Measurements from ENCODE around the gene AUTS2.
A peak's percentile ranks its signal among the peaks of the same experiment; 100 is the strongest.

AUTS2 gene

DNA sequence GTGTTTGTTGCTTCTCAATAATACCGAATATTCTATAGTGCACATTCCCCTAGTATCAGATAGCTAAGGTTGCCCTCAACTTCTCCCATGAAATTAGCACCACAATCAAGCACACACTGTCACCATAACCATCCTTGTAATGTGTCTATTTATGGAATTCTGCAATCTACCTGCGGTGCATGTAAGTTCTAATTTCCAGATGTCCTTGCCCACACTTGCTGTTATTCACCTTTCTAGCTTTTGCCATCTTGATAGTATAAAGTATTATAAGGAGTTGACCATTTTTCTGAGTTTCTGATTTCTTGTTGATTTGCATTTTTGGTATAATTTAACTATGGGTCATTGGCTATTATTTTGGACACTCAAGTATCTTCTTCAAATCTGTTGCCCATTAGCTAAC lies 1043.6 kb downstream of the AUTS2 start:
- no peaks in the 10 kb centered on the region for H3K36me3 ChIP-seq (ENCODE audit: control insufficient read depth in 2 of 2, insufficient read depth in 1 of 2, low read length in 2 of 2)
- CTCF ChIA-PET, result interaction anchor here (0.6 kb wide), 1 partner anchor 85 kb away, joined by 4 read pairs; no protein-coding TSS in a partner anchor
- no peaks in the 10 kb centered on the region for H3K9me3 ChIP-seq (ENCODE audit: control insufficient read depth, insufficient read depth, low read depth, low read length)
- H3K27ac ChIP-seq (ENCODE audit: extremely low read depth, low read depth, low read length), result no peak overlapping the region
- TF ChIP-seq, protein P1, sequence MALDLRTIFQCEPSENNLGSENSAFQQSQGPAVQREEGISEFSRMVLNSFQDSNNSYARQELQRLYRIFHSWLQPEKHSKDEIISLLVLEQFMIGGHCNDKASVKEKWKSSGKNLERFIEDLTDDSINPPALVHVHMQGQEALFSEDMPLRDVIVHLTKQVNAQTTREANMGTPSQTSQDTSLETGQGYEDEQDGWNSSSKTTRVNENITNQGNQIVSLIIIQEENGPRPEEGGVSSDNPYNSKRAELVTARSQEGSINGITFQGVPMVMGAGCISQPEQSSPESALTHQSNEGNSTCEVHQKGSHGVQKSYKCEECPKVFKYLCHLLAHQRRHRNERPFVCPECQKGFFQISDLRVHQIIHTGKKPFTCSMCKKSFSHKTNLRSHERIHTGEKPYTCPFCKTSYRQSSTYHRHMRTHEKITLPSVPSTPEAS (tag by site-specific recombination; IDR thresholded peaks at IDR 0.05), result no peak
- TF ChIP-seq, protein P2, sequence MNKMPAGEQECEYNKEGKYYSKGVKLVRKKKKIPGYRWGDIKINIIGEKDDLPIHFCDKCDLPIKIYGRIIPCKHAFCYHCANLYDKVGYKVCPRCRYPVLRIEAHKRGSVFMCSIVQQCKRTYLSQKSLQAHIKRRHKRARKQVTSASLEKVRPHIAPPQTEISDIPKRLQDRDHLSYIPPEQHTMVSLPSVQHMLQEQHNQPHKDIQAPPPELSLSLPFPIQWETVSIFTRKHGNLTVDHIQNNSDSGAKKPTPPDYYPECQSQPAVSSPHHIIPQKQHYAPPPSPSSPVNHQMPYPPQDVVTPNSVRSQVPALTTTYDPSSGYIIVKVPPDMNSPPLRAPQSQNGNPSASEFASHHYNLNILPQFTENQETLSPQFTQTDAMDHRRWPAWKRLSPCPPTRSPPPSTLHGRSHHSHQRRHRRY (tag by site-specific recombination; IDR thresholded peaks at IDR 0.05), result no peak
- TF ChIP-seq TRIM28 (IDR thresholded peaks at IDR 0.05; ENCODE audit: borderline replicate concordance, low read length) (peak; percentile 41; the same call in 1 of the 2 replicates), EGR2 (tag by site-specific recombination; IDR thresholded peaks at IDR 0.05; ENCODE audit: low read depth) (no peak), ZNF114 (tag by site-specific recombination; IDR thresholded peaks at IDR 0.05) (no peak), ZNF184 (tag by site-specific recombination; IDR thresholded peaks at IDR 0.05) (peak; percentile 99), ZNF16 (tag by site-specific recombination; IDR thresholded peaks at IDR 0.05; ENCODE audit: low read depth) (no peak), ZNF660 (tag by site-specific recombination; IDR thresholded peaks at IDR 0.05) (no peak)
- POLR2A ChIA-PET, result no interaction called here
- no peak overlapping the region for H3K4me3 ChIP-seq (ENCODE audit: low read depth, low read length)
- H3K4me1 ChIP-seq (ENCODE audit: control insufficient read depth, insufficient read depth, low read length), result no peaks in the 10 kb centered on the region

DNA sequence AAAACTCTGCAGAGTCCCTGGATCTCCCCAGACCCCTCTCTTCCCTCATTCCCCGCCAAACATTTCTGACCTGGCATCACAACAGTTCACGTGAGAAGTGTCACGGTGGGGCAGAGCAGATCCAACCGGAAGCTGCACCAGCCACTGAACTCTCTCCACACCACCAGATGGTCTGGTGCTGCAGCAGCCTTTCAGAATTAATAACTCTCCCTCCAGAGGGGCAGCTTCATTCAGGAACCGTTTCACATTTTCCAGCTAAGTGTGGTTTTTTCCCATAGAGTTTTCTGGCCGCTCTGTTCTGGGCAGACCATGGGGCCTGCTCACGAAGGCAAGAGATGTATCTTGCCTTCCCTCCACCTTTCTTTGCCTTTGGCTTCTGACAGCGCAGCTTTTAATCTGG lies 1047.0 kb downstream of the AUTS2 start:
- no peak overlapping the region for H3K4me3 ChIP-seq (ENCODE audit: low read depth, low read length)
- H3K27ac ChIP-seq (ENCODE audit: extremely low read depth, low read depth, low read length), result no peak overlapping the region
- no peaks in the 10 kb centered on the region for H3K36me3 ChIP-seq (ENCODE audit: control insufficient read depth in 2 of 2, insufficient read depth in 1 of 2, low read length in 2 of 2)
- ChIA-PET CTCF (no interaction called here), POLR2A (no interaction called here)
- no peaks in the 10 kb centered on the region for H3K9me3 ChIP-seq (ENCODE audit: control insufficient read depth, insufficient read depth, low read depth, low read length)
- H3K4me1 ChIP-seq (ENCODE audit: control insufficient read depth, insufficient read depth, low read length), result no peaks in the 10 kb centered on the region
- no peak for TF ChIP-seq ZNF132 (tag by site-specific recombination; IDR thresholded peaks at IDR 0.05; ENCODE audit: borderline replicate concordance)
- TF ChIP-seq, protein P3, sequence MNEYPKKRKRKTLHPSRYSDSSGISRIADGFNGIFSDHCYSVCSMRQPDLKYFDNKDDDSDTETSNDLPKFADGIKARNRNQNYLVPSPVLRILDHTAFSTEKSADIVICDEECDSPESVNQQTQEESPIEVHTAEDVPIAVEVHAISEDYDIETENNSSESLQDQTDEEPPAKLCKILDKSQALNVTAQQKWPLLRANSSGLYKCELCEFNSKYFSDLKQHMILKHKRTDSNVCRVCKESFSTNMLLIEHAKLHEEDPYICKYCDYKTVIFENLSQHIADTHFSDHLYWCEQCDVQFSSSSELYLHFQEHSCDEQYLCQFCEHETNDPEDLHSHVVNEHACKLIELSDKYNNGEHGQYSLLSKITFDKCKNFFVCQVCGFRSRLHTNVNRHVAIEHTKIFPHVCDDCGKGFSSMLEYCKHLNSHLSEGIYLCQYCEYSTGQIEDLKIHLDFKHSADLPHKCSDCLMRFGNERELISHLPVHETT (tag by site-specific recombination; IDR thresholded peaks at IDR 0.05), result no peak
- no peak for TF ChIP-seq ZNF335 (tag by site-specific recombination; conservative IDR thresholded peaks at IDR 0.05)
- no peak for TF ChIP-seq ZSCAN30 (tag by site-specific recombination; IDR thresholded peaks at IDR 0.05)
- no peak for TF ChIP-seq ZNF202 (tag by site-specific recombination; IDR thresholded peaks at IDR 0.05; ENCODE audit: borderline replicate concordance)
- no peak for TF ChIP-seq ZNF555 (tag by site-specific recombination; conservative IDR thresholded peaks at IDR 0.05)
- TF ChIP-seq, protein P4, sequence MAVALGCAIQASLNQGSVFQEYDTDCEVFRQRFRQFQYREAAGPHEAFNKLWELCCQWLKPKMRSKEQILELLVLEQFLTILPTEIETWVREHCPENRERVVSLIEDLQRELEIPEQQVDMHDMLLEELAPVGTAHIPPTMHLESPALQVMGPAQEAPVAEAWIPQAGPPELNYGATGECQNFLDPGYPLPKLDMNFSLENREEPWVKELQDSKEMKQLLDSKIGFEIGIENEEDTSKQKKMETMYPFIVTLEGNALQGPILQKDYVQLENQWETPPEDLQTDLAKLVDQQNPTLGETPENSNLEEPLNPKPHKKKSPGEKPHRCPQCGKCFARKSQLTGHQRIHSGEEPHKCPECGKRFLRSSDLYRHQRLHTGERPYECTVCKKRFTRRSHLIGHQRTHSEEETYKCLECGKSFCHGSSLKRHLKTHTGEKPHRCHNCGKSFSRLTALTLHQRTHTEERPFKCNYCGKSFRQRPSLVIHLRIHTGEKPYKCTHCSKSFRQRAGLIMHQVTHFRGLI (tag by site-specific recombination; IDR thresholded peaks at IDR 0.05), result no peak
- no peak for TF ChIP-seq ZNF600 (tag by site-specific recombination; IDR thresholded peaks at IDR 0.05)
- no peak for TF ChIP-seq ZNF501 (tag by site-specific recombination; IDR thresholded peaks at IDR 0.05)
- TF ChIP-seq, protein P5, sequence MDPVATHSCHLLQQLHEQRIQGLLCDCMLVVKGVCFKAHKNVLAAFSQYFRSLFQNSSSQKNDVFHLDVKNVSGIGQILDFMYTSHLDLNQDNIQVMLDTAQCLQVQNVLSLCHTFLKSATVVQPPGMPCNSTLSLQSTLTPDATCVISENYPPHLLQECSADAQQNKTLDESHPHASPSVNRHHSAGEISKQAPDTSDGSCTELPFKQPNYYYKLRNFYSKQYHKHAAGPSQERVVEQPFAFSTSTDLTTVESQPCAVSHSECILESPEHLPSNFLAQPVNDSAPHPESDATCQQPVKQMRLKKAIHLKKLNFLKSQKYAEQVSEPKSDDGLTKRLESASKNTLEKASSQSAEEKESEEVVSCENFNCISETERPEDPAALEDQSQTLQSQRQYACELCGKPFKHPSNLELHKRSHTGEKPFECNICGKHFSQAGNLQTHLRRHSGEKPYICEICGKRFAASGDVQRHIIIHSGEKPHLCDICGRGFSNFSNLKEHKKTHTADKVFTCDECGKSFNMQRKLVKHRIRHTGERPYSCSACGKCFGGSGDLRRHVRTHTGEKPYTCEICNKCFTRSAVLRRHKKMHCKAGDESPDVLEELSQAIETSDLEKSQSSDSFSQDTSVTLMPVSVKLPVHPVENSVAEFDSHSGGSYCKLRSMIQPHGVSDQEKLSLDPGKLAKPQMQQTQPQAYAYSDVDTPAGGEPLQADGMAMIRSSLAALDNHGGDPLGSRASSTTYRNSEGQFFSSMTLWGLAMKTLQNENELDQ (tag by site-specific recombination; IDR thresholded peaks at IDR 0.05; ENCODE audit: low read depth), result no peak
- TF ChIP-seq, protein P6, sequence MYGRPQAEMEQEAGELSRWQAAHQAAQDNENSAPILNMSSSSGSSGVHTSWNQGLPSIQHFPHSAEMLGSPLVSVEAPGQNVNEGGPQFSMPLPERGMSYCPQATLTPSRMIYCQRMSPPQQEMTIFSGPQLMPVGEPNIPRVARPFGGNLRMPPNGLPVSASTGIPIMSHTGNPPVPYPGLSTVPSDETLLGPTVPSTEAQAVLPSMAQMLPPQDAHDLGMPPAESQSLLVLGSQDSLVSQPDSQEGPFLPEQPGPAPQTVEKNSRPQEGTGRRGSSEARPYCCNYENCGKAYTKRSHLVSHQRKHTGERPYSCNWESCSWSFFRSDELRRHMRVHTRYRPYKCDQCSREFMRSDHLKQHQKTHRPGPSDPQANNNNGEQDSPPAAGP (tag by site-specific recombination; IDR thresholded peaks at IDR 0.05), result no peak
- TF ChIP-seq ZNF768 (tag by site-specific recombination; IDR thresholded peaks at IDR 0.05), result no peak
- TF ChIP-seq, protein P7, sequence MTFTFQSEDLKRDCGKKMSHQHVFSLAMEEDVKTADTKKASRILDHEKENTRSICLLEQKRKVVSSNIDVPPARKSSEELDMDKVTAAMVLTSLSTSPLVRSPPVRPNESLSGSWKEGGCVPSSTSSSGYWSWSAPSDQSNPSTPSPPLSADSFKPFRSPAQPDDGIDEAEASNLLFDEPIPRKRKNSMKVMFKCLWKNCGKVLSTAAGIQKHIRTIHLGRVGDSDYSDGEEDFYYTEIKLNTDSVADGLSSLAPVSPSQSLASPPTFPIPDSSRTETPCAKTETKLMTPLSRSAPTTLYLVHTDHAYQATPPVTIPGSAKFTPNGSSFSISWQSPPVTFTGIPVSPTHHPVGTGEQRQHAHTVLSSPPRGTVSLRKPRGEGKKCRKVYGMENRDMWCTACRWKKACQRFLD (tag by site-specific recombination; IDR thresholded peaks at IDR 0.05), result no peak
- TF ChIP-seq ZNF707 (tag by site-specific recombination; IDR thresholded peaks at IDR 0.05), result no peak
- TF ChIP-seq ZNF629 (tag by site-specific recombination; IDR thresholded peaks at IDR 0.05), result no peak
- no peak for TF ChIP-seq ZNF560 (tag by site-specific recombination; IDR thresholded peaks at IDR 0.05; ENCODE audit: borderline replicate concordance)
